CD4-positive, alpha-beta memory T cell (primary cell): ENCODE data around the gene ALAS1. TPM values are rescaled to one million over a fixed set of nuclear protein-coding genes. Genes with fewer than 3 reads are reported as not detected.

ENCODE experiments used
- CTCF ChIA-PET: fragments of 350-600 bp; sonication (Branson Sonifier 250); formaldehyde crosslinking; loops from one replicate; lab custom pipeline; 2021; ENCODE audit warnings: inconsistent platforms; ENCODE audit not compliant: partially characterized antibody; lab: Charles Lee
- POLR2A ChIA-PET: fragments of 350-600 bp; sonication (Branson Sonifier 250); formaldehyde crosslinking; loops from one replicate; lab custom pipeline; 2021; ENCODE audit not compliant: partially characterized antibody; lab: Charles Lee
- DNase-seq, 5 donors: peaks; one replicate each; pipeline versions ENCODE4 v3.0.0 to v3.0.0-alpha.2; 2020 to 2022; ENCODE audit warnings: mixed read lengths in 1 of 5
- H3K27ac ChIP-seq: one replicate; pipeline ENCODE4 v1.7.0; 2013; ENCODE audit warnings: low read depth, low read length
- H3K27me3 ChIP-seq: 2 replicates; pipeline ENCODE4 v1.7.0; 2013; ENCODE audit warnings: mild to moderate bottlenecking, low read length, moderate library complexity; ENCODE audit not compliant: insufficient read depth
- H3K36me3 ChIP-seq: 2 replicates; pipeline ENCODE4 v1.7.0; 2013; ENCODE audit warnings: mild to moderate bottlenecking, low read length, moderate library complexity; ENCODE audit not compliant: insufficient read depth
- H3K4me1 ChIP-seq: 2 replicates; pipeline ENCODE4 v1.7.0; 2013; ENCODE audit warnings: mild to moderate bottlenecking, low read length, moderate library complexity; ENCODE audit not compliant: insufficient read depth
- H3K4me3 ChIP-seq, 2 donors: one replicate each; pipeline ENCODE4 v1.7.0; 2013; ENCODE audit warnings: low read length in 2 of 2, mild to moderate bottlenecking in 1 of 2
- H3K9me3 ChIP-seq, 2 donors: one replicate each; pipeline ENCODE4 v1.7.0; 2013; ENCODE audit warnings: low read length in 2 of 2, control low read depth in 1 of 2; ENCODE audit not compliant: control insufficient read depth in 1 of 2
- H3K27ac Mint-ChIP-seq, 7 donors: one replicate each; pipeline ENCODE4 v1.8.0; 2020 to 2021; ENCODE audit warnings: mixed read lengths in 7 of 7, mild to moderate bottlenecking in 6 of 7, inconsistent platforms in 3 of 7, moderate library complexity in 3 of 7
- H3K27me3 Mint-ChIP-seq, 2 donors: one replicate each; pipeline ENCODE4 v1.8.0; 2020 to 2021; ENCODE audit warnings: mixed read lengths in 2 of 2
- H3K36me3 Mint-ChIP-seq, 2 donors: one replicate each; pipeline ENCODE4 v1.8.0; 2020 to 2021; ENCODE audit warnings: mixed read lengths in 2 of 2, inconsistent platforms in 1 of 2, mild to moderate bottlenecking in 1 of 2
- H3K4me1 Mint-ChIP-seq, 4 donors: one replicate each; pipeline ENCODE4 v1.8.0; 2020 to 2021; ENCODE audit warnings: mixed read lengths in 4 of 4, mild to moderate bottlenecking in 1 of 4
- H3K4me3 Mint-ChIP-seq, 8 donors: one replicate each; pipeline ENCODE4 v1.8.0; 2020 to 2021; ENCODE audit warnings: mixed read lengths in 8 of 8, mild to moderate bottlenecking in 7 of 8, moderate library complexity in 6 of 8, inconsistent platforms in 3 of 8
- H3K9me3 Mint-ChIP-seq, 8 donors: one replicate each; pipeline ENCODE4 v1.8.0; 2020 to 2021; ENCODE audit warnings: mixed read lengths in 8 of 8, mild to moderate bottlenecking in 5 of 8, inconsistent platforms in 3 of 8, moderate library complexity in 1 of 8
- intact Hi-C: fragments of 100-400 bp; cut with micrococcal nuclease; formaldehyde crosslinking; loops from one replicate; pipeline ENCODE4 v1.15.1; 2023
- polyA plus RNA-seq, 2 donors: library from polyadenylated mRNA; unstranded; fragments of 300-500 nt; fragmentation: Illumina TruSeq; gene quantifications; one replicate each; pipeline ENCODE4 v1.2.3, GENCODE V29; 2021
- total RNA-seq, 2 experiments: library from RNA; stranded (reverse); gene quantifications; one replicate each; pipeline ENCODE4 v1.2.3, GENCODE V29; 2021

Gene ALAS1
- total and polyA plus RNA-seq, 4 experiments from 2014 or later: 30.0 to 35.4 (median 32.5) TPM

DNA sequence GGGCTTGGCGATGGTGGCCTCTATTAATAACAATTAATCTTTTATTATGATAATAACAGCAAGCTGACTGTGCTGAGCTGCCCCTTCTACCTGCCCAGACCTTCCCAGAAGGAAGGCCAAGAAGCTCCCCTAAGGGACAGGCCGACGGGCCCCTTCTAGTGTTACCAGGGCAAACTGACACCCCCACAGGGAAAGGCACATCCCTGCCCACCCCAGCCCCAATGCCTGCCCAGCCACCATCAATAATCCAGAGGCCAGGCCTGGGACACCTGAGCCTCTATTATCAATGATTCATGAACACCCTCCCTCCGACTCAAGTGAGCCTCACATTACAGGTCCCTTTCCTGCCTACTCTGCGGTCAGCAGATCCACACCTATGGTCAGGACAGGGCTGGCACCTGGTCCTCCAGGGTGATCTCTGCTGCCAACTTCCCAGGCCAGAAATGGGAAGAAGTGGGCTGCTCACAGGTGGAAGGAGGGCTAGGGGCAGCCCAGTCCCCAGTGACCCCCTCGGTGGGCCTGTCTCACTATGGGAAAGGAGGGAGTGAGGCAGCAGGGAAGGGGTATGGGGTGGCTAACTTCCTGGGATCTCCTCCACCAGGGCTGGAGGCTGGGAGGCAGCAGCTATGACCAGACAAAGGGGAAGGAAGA is 39.2 kb downstream of the ALAS1 start:
- Histone ChIP-seq H3K4me1 (peaks cover 85% of the 10 kb centered on the region), H3K9me3 (no peaks in the 10 kb centered on the region), H3K36me3 (peaks cover 17% of the 10 kb centered on the region), H3K27ac (peak overlapping the region; percentile 92), H3K4me3 (peak overlapping the region; percentile 11 to 93), H3K27me3 (no peaks in the 10 kb centered on the region)
- intact Hi-C loops: no loop called here
- H3K4me3 Mint-ChIP-seq: peak overlapping the region; percentile 54 to 99 (median 94)
- H3K4me1 Mint-ChIP-seq: peaks cover 41 to 96% (median 69%) of the 10 kb centered on the region in 4 donors
- ChIA-PET CTCF (interaction anchor here (1.3 to 31.1 kb wide), 5 partner anchors 11 to 100 kb away, joined by 3 to 684 read pairs (median 179); partner anchors contain the start of genes GLYCTK, TLR9 and WDR82), POLR2A (interaction anchor here (1.5 to 38.1 kb wide), 8 partner anchors 11 to 81 kb away, joined by 5 to 1950 read pairs (median 20); partner anchors contain the start of genes GLYCTK, PPM1M and WDR82)
- H3K9me3 Mint-ChIP-seq: no peaks in the 10 kb centered on the region
- H3K36me3 Mint-ChIP-seq: peaks cover 0 to 28% of the 10 kb centered on the region in 2 donors
- peak overlapping the region; percentile 12 to 90 (median 78) for H3K27ac Mint-ChIP-seq
- no peak for DNase-seq
- H3K27me3 Mint-ChIP-seq: no peaks in the 10 kb centered on the region

DNA sequence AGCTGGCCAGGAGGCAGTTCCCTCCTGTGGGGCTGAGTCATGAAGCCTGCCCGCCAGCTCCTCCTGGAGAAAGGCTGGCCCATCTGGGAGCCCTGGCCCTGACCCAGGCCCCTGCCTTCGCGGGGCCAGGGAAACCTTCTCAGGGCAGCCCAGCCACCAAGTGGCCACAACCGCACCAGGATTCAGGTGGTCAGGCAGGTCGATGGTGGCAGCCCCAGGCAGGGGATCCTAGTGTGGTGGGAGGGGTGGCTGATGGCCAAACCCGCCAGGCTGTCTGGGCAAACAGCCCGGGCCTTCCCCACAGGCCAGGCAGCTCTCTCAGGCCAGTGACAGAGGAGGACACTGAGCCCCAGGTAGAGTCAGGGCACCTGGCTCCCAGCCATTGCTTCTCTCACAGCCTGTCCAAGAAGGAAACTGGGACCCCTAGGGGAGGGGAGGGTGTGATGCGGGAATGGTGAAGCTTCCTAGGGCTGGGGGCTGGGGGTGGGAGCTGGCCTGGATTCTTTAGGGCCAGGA is 39.8 kb downstream of the ALAS1 start:
- Histone ChIP-seq H3K4me3 (peak overlapping the region; percentile 11 to 93), H3K36me3 (peaks cover 17% of the 10 kb centered on the region), H3K27me3 (no peaks in the 10 kb centered on the region), H3K9me3 (no peaks in the 10 kb centered on the region), H3K27ac (peak overlapping the region; percentile 92), H3K4me1 (peaks cover 81% of the 10 kb centered on the region)
- Mint-ChIP-seq H3K9me3 (no peaks in the 10 kb centered on the region), H3K36me3 (peaks cover 0 to 25% of the 10 kb centered on the region in 2 donors), H3K4me1 (peaks cover 39 to 93% (median 68%) of the 10 kb centered on the region in 4 donors), H3K27ac (peak overlapping the region in 6 of 7 donors; percentile 48 to 97 (median 86)), H3K27me3 (no peaks in the 10 kb centered on the region), H3K4me3 (peak overlapping the region; percentile 93 to 99 (median 98))
- no peak for DNase-seq
- CTCF ChIA-PET: interaction anchor here (0.9 to 31.1 kb wide), 6 partner anchors 15 to 113 kb away, joined by 3 to 684 read pairs (median 95); partner anchors contain the start of genes GLYCTK, TLR9 and WDR82
- intact Hi-C loops: loop anchor here (2.0 kb wide), 2 partner anchors 15 to 101 kb away; no protein-coding TSS in a partner anchor
- POLR2A ChIA-PET: interaction anchor here (1.3 to 38.1 kb wide), 12 partner anchors 8 to 102 kb away, joined by 3 to 1950 read pairs (median 16); partner anchors contain the start of genes GLYCTK, PPM1M and WDR82

DNA sequence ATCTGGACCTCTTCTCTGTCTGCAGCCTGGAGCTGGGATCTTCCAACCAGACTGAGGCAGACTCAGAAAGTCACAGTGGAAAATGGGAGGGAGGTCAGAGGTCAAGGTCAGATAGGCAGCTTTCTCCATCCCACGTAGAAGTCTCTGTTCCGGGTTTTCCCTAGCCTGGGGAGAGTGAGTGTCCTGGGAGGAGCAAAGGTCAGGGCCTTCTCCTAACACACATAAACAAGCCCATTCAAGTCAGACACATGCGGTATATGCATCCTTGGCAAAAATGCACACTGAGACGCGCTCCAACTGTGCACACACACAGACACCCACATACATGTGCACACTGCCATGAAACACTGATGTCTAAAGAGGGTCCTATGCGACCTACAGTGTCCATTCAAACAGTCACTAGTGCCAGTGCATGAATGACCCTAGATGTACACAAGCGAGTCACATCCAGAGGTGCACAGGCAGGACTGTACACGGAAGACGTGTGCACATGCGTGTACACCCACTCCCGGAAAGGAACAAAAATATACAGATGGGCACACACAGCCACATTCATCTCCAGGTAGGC is 40.3 kb downstream of the ALAS1 start:
- Mint-ChIP-seq H3K36me3 (peaks cover 0 to 23% of the 10 kb centered on the region in 2 donors), H3K4me1 (peaks cover 39 to 92% (median 66%) of the 10 kb centered on the region in 4 donors), H3K27ac (peak overlapping the region; percentile 82 to 97 (median 95)), H3K4me3 (peak overlapping the region; percentile 93 to 99 (median 98)), H3K9me3 (no peaks in the 10 kb centered on the region), H3K27me3 (no peaks in the 10 kb centered on the region)
- POLR2A ChIA-PET: interaction anchor here (1.0 to 38.1 kb wide), 17 partner anchors 8 to 210 kb away, joined by 3 to 1950 read pairs (median 11); partner anchors contain the start of genes GLYCTK, PPM1M, TLR9 and WDR82
- Histone ChIP-seq H3K4me1 (peaks cover 75% of the 10 kb centered on the region), H3K27me3 (no peaks in the 10 kb centered on the region), H3K27ac (peak overlapping the region; percentile 92), H3K36me3 (peaks cover 17% of the 10 kb centered on the region), H3K4me3 (peak overlapping the region; percentile 32 to 93), H3K9me3 (no peaks in the 10 kb centered on the region)
- no peak for DNase-seq
- intact Hi-C loops: loop anchor here (2.0 kb wide), 2 partner anchors 15 to 101 kb away; no protein-coding TSS in a partner anchor
- CTCF ChIA-PET: interaction anchor here (0.9 to 31.1 kb wide), 7 partner anchors 15 to 112 kb away, joined by 3 to 684 read pairs (median 11); partner anchors contain the start of genes GLYCTK, TLR9 and WDR82

DNA sequence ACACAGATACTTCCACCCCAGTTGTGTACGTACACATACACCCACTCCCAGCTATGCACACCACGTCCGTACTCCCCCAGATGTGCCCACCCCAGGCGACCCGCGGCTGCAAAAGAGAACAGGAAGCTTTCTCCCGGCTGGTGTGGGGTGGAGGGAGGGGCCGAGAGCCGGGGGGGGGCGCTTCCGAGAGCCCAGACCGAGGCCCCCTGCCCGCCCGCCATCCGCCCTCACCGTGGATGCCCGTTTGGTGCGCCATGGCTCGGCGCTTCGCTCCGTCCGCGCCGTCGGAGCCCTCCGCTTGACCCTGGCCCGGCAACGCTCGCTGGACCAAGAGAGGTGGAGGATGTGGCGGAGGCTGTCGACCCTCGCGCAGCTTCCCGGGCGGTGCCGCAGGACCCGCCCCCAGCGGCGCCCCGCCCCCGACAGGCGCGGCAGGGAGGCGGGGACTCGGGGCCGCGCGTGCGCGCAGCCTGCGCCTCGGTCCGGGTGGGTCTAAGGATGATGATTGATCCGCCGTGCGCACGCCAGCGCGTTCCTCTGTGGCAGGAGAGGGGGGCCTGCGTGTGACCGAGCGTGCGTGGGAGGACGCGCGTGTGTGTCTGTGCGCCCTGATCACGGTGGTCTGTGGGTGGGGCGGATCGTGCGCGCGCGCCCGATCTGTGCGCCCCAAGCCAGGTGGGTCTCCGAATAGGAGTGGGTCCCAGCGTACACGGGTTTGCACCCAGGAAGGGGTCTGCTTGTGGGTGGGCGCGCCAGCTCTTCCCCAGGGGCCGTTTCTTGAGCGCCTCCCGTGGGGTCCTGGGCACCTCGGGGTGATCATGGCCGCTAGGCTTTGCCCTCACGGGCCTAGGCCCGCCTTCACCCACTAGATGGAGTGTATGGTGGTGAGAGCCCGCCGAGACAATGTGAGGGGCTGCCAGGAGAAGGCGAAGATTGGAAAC is 41.1 kb downstream of the ALAS1 start, which contains the start of gene TWF2:
TWF2 (minus strand) TSS at position 398 of the 941 bp plus-strand sequence; CDS start at position 256, 142 bp downstream.
- CTCF ChIA-PET: interaction anchor here (0.7 to 31.1 kb wide), 9 partner anchors 8 to 218 kb away, joined by 3 to 684 read pairs (median 9); partner anchors contain the start of genes GLYCTK, TLR9 and WDR82
- peaks cover 0 to 20% of the 10 kb centered on the region in 2 donors for H3K36me3 Mint-ChIP-seq
- Histone ChIP-seq H3K9me3 (no peaks in the 10 kb centered on the region), H3K27me3 (no peaks in the 10 kb centered on the region), H3K4me3 (peak within 1 kb of the TSS; percentile 83 to 93), H3K4me1 (peaks cover 79% of the 10 kb centered on the region), H3K27ac (peak within 1 kb of the TSS; percentile 92), H3K36me3 (peaks cover 14% of the 10 kb centered on the region)
- H3K9me3 Mint-ChIP-seq: no peaks in the 10 kb centered on the region
- H3K27ac Mint-ChIP-seq: peak within 1 kb of the TSS; percentile 82 to 98 (median 95)
- DNase-seq: peak; percentile 88 to 93 (median 89)
- peaks cover 43 to 92% (median 68%) of the 10 kb centered on the region in 4 donors for H3K4me1 Mint-ChIP-seq
- POLR2A ChIA-PET: interaction anchor here (1.0 to 38.1 kb wide), 18 partner anchors 9 to 209 kb away, joined by 3 to 1950 read pairs (median 10); partner anchors contain the start of genes GLYCTK, PPM1M, TLR9 and WDR82
- no peaks in the 10 kb centered on the region for H3K27me3 Mint-ChIP-seq
- H3K4me3 Mint-ChIP-seq: peak within 1 kb of the TSS; percentile 93 to 99 (median 98)
- intact Hi-C loops: loop anchor here (1.0 to 2.0 kb wide), 5 partner anchors 14 to 100 kb away; partner anchors contain the start of gene WDR82

DNA sequence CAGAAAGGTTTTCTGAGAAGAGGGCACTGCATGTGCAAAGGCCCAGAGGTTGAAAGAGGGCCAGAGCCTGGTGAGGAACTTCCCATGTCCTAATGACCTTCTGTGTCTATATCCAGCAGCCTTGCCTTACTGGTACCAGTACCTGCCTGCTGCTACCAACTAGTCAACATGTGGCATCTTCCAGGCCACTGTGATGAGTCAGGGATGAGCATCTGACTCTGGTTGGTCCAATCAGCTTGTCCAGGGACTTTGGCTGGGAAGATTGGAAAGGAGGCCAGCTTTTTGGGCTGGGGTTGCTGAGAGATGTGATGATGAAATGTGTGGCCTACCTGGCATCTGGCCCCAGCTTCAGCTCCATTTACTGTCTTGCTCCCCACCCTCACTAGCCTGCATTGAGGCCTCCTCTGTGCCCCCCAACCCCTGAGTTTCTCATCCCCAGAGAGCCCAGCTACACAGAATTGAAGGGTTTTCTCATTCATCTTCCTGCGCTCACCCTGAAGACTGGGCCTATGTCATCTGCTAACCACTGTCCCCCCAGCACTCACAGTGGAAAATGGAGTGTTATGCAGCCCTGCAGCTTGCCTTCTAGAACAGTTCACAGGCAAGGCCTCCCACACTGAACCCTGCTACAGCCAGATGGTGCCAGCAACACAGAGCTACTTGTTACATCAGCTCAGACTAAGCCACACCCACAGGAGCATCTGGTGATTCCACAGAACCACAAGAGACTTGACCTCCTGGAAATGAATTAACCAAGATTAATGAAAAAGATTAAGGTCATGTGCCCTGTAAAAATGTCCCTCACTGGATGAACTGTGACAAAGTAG is 42.3 kb downstream of the ALAS1 start:
- peak overlapping the region; percentile 18 to 93 for H3K4me3 ChIP-seq
- H3K4me1 ChIP-seq: peaks cover 79% of the 10 kb centered on the region
- H3K27me3 ChIP-seq: no peaks in the 10 kb centered on the region
- ChIA-PET POLR2A (interaction anchor here (1.1 to 38.1 kb wide), 11 partner anchors 8 to 172 kb away, joined by 3 to 1950 read pairs (median 11); partner anchors contain the start of genes GLYCTK, PPM1M, TLR9 and WDR82), CTCF (interaction anchor here (1.0 to 31.1 kb wide), 10 partner anchors 9 to 99 kb away, joined by 3 to 684 read pairs (median 9); partner anchors contain the start of genes GLYCTK, TLR9 and WDR82)
- H3K27ac ChIP-seq: peak overlapping the region; percentile 92
- Mint-ChIP-seq H3K9me3 (no peaks in the 10 kb centered on the region), H3K4me3 (peak overlapping the region; percentile 93 to 99 (median 97)), H3K27ac (peak overlapping the region; percentile 82 to 98 (median 93)), H3K4me1 (peaks cover 48 to 92% (median 68%) of the 10 kb centered on the region in 4 donors), H3K27me3 (no peaks in the 10 kb centered on the region), H3K36me3 (peaks cover 0 to 17% of the 10 kb centered on the region in 2 donors)
- intact Hi-C loops: no loop called here
- DNase-seq: peak in 4 of 5 donors; percentile 45 to 80 (median 49)
- no peaks in the 10 kb centered on the region for H3K9me3 ChIP-seq
- peaks cover 4% of the 10 kb centered on the region for H3K36me3 ChIP-seq
